Mesenchymal stem cell (in vitro differentiated cells and primary cell): ENCODE data around the gene DCPS.

Experiments
- DNase-seq: peaks from one replicate; pipeline ENCODE4 v3.0.0-alpha.2; 2013
- H2AFZ ChIP-seq: one replicate; pipeline ENCODE4 v1.6.1; 2013; ENCODE audit warnings: low read depth, mild to moderate bottlenecking, control low read depth, inconsistent platforms, low read length, moderate library complexity
- H2AK5ac ChIP-seq: 2 replicates; pipeline ENCODE4 v1.6.1; 2013; ENCODE audit warnings: low read length, moderate library complexity, mild to moderate bottlenecking, inconsistent platforms; ENCODE audit not compliant: severe bottlenecking
- H2BK120ac ChIP-seq: one replicate; pipeline ENCODE4 v1.6.1; 2013; ENCODE audit warnings: low read depth, mild to moderate bottlenecking, inconsistent platforms, low read length, moderate library complexity
- H2BK12ac ChIP-seq, 2 experiments: one replicate each; pipeline ENCODE4 v1.6.1; 2013; ENCODE audit warnings: inconsistent platforms in 2 of 2, low read length in 2 of 2, mild to moderate bottlenecking in 2 of 2, moderate library complexity in 2 of 2, control low read depth in 1 of 2
- H2BK15ac ChIP-seq: one replicate; pipeline ENCODE4 v1.6.1; 2013; ENCODE audit warnings: mild to moderate bottlenecking, low read depth, inconsistent platforms; ENCODE audit not compliant: poor library complexity, severe bottlenecking
- H2BK5ac ChIP-seq: 2 replicates; pipeline ENCODE4 v1.6.1; 2013; ENCODE audit warnings: low read depth, mild to moderate bottlenecking, low read length, control low read depth, inconsistent platforms; ENCODE audit not compliant: poor library complexity, severe bottlenecking
- H3K14ac ChIP-seq, 2 experiments: one replicate each; pipeline ENCODE4 v1.6.1; 2013; ENCODE audit warnings: inconsistent platforms in 2 of 2, low read length in 2 of 2, control low read depth in 1 of 2, mild to moderate bottlenecking in 1 of 2, moderate library complexity in 1 of 2
- H3K18ac ChIP-seq, 2 experiments: one replicate each; pipeline ENCODE4 v1.6.1; 2013; ENCODE audit warnings: inconsistent platforms in 2 of 2, low read length in 2 of 2, control low read depth in 1 of 2, low read depth in 1 of 2, mild to moderate bottlenecking in 1 of 2
- H3K23ac ChIP-seq, 2 experiments: one replicate each; pipeline ENCODE4 v1.6.1; 2013; ENCODE audit warnings: inconsistent platforms in 2 of 2, low read length in 2 of 2, mild to moderate bottlenecking in 2 of 2, moderate library complexity in 2 of 2, control low read depth in 1 of 2
- H3K27ac ChIP-seq: 2 replicates; pipeline ENCODE4 v1.5.1; 2013; ENCODE audit warnings: mild to moderate bottlenecking, moderate library complexity, low read length, control low read depth, inconsistent platforms; ENCODE audit not compliant: poor library complexity, severe bottlenecking
- H3K27me3 ChIP-seq, 2 experiments: 2 replicates each; pipeline versions ENCODE4 v1.6.1 to v1.7.0; 2013; ENCODE audit warnings: low read length in 2 of 2, mild to moderate bottlenecking in 2 of 2, moderate library complexity in 2 of 2, control low read depth in 1 of 2, inconsistent platforms in 1 of 2; ENCODE audit not compliant: control insufficient read depth in 1 of 2, insufficient read depth in 1 of 2
- H3K36me3 ChIP-seq, 2 experiments: 2 replicates each; pipeline versions ENCODE4 v1.6.1 to v1.7.0; 2013; ENCODE audit warnings: low read length in 2 of 2, control low read depth in 1 of 2, inconsistent platforms in 1 of 2, low read depth in 1 of 2, mild to moderate bottlenecking in 1 of 2; ENCODE audit not compliant: insufficient read depth in 2 of 2, control insufficient read depth in 1 of 2
- H3K4ac ChIP-seq, 2 experiments: one replicate each; pipeline ENCODE4 v1.6.1; 2013; ENCODE audit warnings: inconsistent platforms in 2 of 2, low read length in 2 of 2, mild to moderate bottlenecking in 2 of 2, moderate library complexity in 2 of 2, control low read depth in 1 of 2, low read depth in 1 of 2
- H3K4me1 ChIP-seq: 2 replicates; pipeline ENCODE4 v1.6.1; 2013; ENCODE audit warnings: low read depth, low read length, control low read depth; ENCODE audit not compliant: control insufficient read depth, insufficient read depth
- H3K4me2 ChIP-seq: 2 replicates; pipeline ENCODE4 v1.6.1; 2013; ENCODE audit warnings: low read length, mild to moderate bottlenecking, inconsistent platforms; ENCODE audit not compliant: poor library complexity, severe bottlenecking
- H3K4me3 ChIP-seq, 2 experiments: 2 replicates each; pipeline versions ENCODE4 v1.5.1 to v1.7.0; 2013; ENCODE audit warnings: low read length in 2 of 2, mild to moderate bottlenecking in 2 of 2, control low read depth in 1 of 2, low read depth in 1 of 2; ENCODE audit not compliant: insufficient read depth in 1 of 2
- H3K79me1 ChIP-seq: replicated peaks from 2 replicates; pipeline ENCODE4 v1.6.1; 2013; ENCODE audit warnings: mild to moderate bottlenecking, control low read depth, low read length, inconsistent platforms; ENCODE audit not compliant: poor library complexity, severe bottlenecking
- H3K9ac ChIP-seq: 2 replicates; pipeline ENCODE4 v1.7.0; 2013; ENCODE audit warnings: mild to moderate bottlenecking, low read length, moderate library complexity
- H3K9me3 ChIP-seq: 2 replicates; pipeline ENCODE4 v1.7.0; 2013; ENCODE audit warnings: mild to moderate bottlenecking, low read length; ENCODE audit not compliant: control insufficient read depth
- H4K8ac ChIP-seq: one replicate; pipeline ENCODE4 v1.6.1; 2013; ENCODE audit warnings: inconsistent platforms, mild to moderate bottlenecking, low read length, moderate library complexity
- H4K91ac ChIP-seq: one replicate; pipeline ENCODE4 v1.6.1; 2013; ENCODE audit warnings: mild to moderate bottlenecking, low read length, inconsistent platforms
- WGBS: methylation state at CpG from one replicate; pipeline ENCODE4 v1.1.7; 2013; ENCODE audit warnings: mixed read lengths; 5-methylcytosine and 5-hydroxymethylcytosine counted together

The DCPS gene

GRCh38 chr11:126257144-126257543 lies 46.7 kb upstream of the DCPS start:
- no peak overlapping the region for H3K4me3 ChIP-seq
- no peak overlapping the region for H3K18ac ChIP-seq
- H2BK5ac ChIP-seq: no peak overlapping the region
- no peak overlapping the region for H3K14ac ChIP-seq
- no peak overlapping the region for H2AK5ac ChIP-seq
- peaks cover 28 to 70% of the 10 kb centered on the region in 2 experiments for H3K36me3 ChIP-seq
- no peak overlapping the region for H2AFZ ChIP-seq
- 100% methylated on average over 1 of the region's 2 CpGs for WGBS
- H4K8ac ChIP-seq: no peak overlapping the region
- H3K27me3 ChIP-seq: no peaks in the 10 kb centered on the region
- no peak overlapping the region for H3K23ac ChIP-seq
- H3K27ac ChIP-seq: no peak overlapping the region
- no peak overlapping the region for H3K4ac ChIP-seq
- peaks cover 3% of the 10 kb centered on the region for H3K79me1 ChIP-seq
- no peaks in the 10 kb centered on the region for H3K9me3 ChIP-seq
- H3K4me2 ChIP-seq: no peak overlapping the region
- no peak overlapping the region for H2BK12ac ChIP-seq
- H2BK15ac ChIP-seq: no peak overlapping the region
- no peak for DNase-seq
- no peak overlapping the region for H3K9ac ChIP-seq
- no peak overlapping the region for H2BK120ac ChIP-seq
- H4K91ac ChIP-seq: no peak overlapping the region
- peaks cover 2% of the 10 kb centered on the region for H3K4me1 ChIP-seq

GRCh38 chr11:126257764-126258163 lies 46.1 kb upstream of the DCPS start:
- Histone ChIP-seq H2AFZ (no peak overlapping the region), H4K91ac (no peak overlapping the region), H2BK5ac (no peak overlapping the region), H3K9me3 (no peaks in the 10 kb centered on the region), H3K79me1 (peaks cover 3% of the 10 kb centered on the region), H3K4ac (no peak overlapping the region), H3K9ac (no peak overlapping the region), H2BK12ac (no peak overlapping the region), H3K27me3 (no peaks in the 10 kb centered on the region), H3K18ac (no peak overlapping the region), H2BK120ac (no peak overlapping the region), H3K4me3 (no peak overlapping the region), H4K8ac (no peak overlapping the region), H3K23ac (no peak overlapping the region), H3K4me1 (peaks cover 2% of the 10 kb centered on the region), H3K27ac (no peak overlapping the region), H3K36me3 (peaks cover 25 to 71% of the 10 kb centered on the region in 2 experiments), H2AK5ac (no peak overlapping the region), H3K14ac (no peak overlapping the region), H2BK15ac (no peak overlapping the region), H3K4me2 (no peak overlapping the region)
- WGBS: 81% methylated on average over 1 of the region's 2 CpGs
- DNase-seq: peak; percentile 42

- H2AK5ac ChIP-seq: no peak overlapping the region
- no peak overlapping the region for H4K8ac ChIP-seq
- 96% methylated on average over 6 of the region's 6 CpGs for WGBS
- H2BK15ac ChIP-seq: no peak overlapping the region
- no peak overlapping the region for H2BK5ac ChIP-seq
- H3K27me3 ChIP-seq: no peaks in the 10 kb centered on the region
- peaks cover 2% of the 10 kb centered on the region for H3K4me1 ChIP-seq
- no peak overlapping the region for H3K4me2 ChIP-seq
- no peak overlapping the region for H4K91ac ChIP-seq
- peaks cover 49 to 74% of the 10 kb centered on the region in 2 experiments for H3K36me3 ChIP-seq
- H2AFZ ChIP-seq: no peak overlapping the region
- no peak for DNase-seq
- H3K4ac ChIP-seq: no peak overlapping the region
- no peak overlapping the region for H3K23ac ChIP-seq
- no peak overlapping the region for H3K4me3 ChIP-seq
- H2BK12ac ChIP-seq: no peak overlapping the region
- H3K79me1 ChIP-seq: peaks cover 22% of the 10 kb centered on the region
- H3K18ac ChIP-seq: no peak overlapping the region
- H3K9me3 ChIP-seq: no peaks in the 10 kb centered on the region
- H3K9ac ChIP-seq: no peak overlapping the region
- H3K14ac ChIP-seq: no peak overlapping the region
- no peak overlapping the region for H3K27ac ChIP-seq
- H2BK120ac ChIP-seq: no peak overlapping the region
Observed at GRCh38 chr11:126262216-126262615, 41.6 kb upstream of the DCPS start.

GRCh38 chr11:126263489-126263888 lies 40.4 kb upstream of the DCPS start:
- no peak overlapping the region for H3K4ac ChIP-seq
- H3K4me1 ChIP-seq: peaks cover 2% of the 10 kb centered on the region
- DNase-seq: no peak
- no peak overlapping the region for H2BK120ac ChIP-seq
- over 99% methylated on average over 4 of the region's 6 CpGs for WGBS
- no peak overlapping the region for H2AFZ ChIP-seq
- H3K4me2 ChIP-seq: no peak overlapping the region
- no peak overlapping the region for H2BK15ac ChIP-seq
- H3K27me3 ChIP-seq: no peaks in the 10 kb centered on the region
- no peak overlapping the region for H2BK5ac ChIP-seq
- H3K9ac ChIP-seq: no peak overlapping the region
- no peak overlapping the region for H3K14ac ChIP-seq
- peaks cover 46 to 71% of the 10 kb centered on the region in 2 experiments for H3K36me3 ChIP-seq
- no peak overlapping the region for H3K23ac ChIP-seq
- no peaks in the 10 kb centered on the region for H3K9me3 ChIP-seq
- no peak overlapping the region for H2BK12ac ChIP-seq
- peaks cover 22% of the 10 kb centered on the region for H3K79me1 ChIP-seq
- H3K27ac ChIP-seq: no peak overlapping the region
- H4K91ac ChIP-seq: no peak overlapping the region
- no peak overlapping the region for H3K4me3 ChIP-seq
- H3K18ac ChIP-seq: no peak overlapping the region
- no peak overlapping the region for H2AK5ac ChIP-seq
- H4K8ac ChIP-seq: no peak overlapping the region
